ENCODE results near the gene TFF2. TPM values are rescaled to one million over a fixed set of nuclear protein-coding genes. Genes with fewer than 3 reads are reported as not detected.

The TFF2 gene
- total RNA-seq, 1 experiment from 2014 or later: 1.2 TPM

GRCh38 chr21:42307106-42307505 is 43.7 kb downstream of the TFF2 start:
- no peaks in the 10 kb centered on the region for H3K36me3 Mint-ChIP-seq (ENCODE audit: insufficient read depth, unreplicated experiment)
- Histone ChIP-seq H3K9me3 (no peaks in the 10 kb centered on the region), H3K4me1 (no peaks in the 10 kb centered on the region), H3K4me3 (ENCODE audit: low read depth, low read length) (no peak overlapping the region), H3K27me3 (replicated peaks; ENCODE audit: control insufficient read depth, insufficient read depth, low read length) (no peaks in the 10 kb centered on the region), H3K36me3 (ENCODE audit: control insufficient read depth, insufficient read depth, low read length) (no peaks in the 10 kb centered on the region; the same call in 1 of the 2 replicates)
- CTCF ChIA-PET: no interaction called here
- DNase-seq: no peak
- POLR2A ChIA-PET: no interaction called here
- no peak overlapping the region for H3K4me3 Mint-ChIP-seq (ENCODE audit: unreplicated experiment)
- TF ChIP-seq, protein P1, sequence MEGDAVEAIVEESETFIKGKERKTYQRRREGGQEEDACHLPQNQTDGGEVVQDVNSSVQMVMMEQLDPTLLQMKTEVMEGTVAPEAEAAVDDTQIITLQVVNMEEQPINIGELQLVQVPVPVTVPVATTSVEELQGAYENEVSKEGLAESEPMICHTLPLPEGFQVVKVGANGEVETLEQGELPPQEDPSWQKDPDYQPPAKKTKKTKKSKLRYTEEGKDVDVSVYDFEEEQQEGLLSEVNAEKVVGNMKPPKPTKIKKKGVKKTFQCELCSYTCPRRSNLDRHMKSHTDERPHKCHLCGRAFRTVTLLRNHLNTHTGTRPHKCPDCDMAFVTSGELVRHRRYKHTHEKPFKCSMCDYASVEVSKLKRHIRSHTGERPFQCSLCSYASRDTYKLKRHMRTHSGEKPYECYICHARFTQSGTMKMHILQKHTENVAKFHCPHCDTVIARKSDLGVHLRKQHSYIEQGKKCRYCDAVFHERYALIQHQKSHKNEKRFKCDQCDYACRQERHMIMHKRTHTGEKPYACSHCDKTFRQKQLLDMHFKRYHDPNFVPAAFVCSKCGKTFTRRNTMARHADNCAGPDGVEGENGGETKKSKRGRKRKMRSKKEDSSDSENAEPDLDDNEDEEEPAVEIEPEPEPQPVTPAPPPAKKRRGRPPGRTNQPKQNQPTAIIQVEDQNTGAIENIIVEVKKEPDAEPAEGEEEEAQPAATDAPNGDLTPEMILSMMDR (IDR thresholded peaks at IDR 0.05; ENCODE audit: insufficient read depth in 1 of 2, low read depth in 1 of 2, low read length in 1 of 2, severe bottlenecking in 1 of 2, unreplicated experiment in 1 of 2): no peak
- no peak overlapping the region for H3K27ac Mint-ChIP-seq (ENCODE audit: unreplicated experiment)
- intact Hi-C loops (cut with micrococcal nuclease; ENCODE audit: unreplicated experiment): no loop called here
- H3K4me1 Mint-ChIP-seq (ENCODE audit: low read depth, unreplicated experiment): no peaks in the 10 kb centered on the region
- BruUV-seq (replicated peaks): no TSS peak
- no peaks in the 10 kb centered on the region for H3K9me3 Mint-ChIP-seq (ENCODE audit: unreplicated experiment)
- H3K27me3 Mint-ChIP-seq (ENCODE audit: insufficient read depth, unreplicated experiment): peaks cover 3% of the 10 kb centered on the region

DNA sequence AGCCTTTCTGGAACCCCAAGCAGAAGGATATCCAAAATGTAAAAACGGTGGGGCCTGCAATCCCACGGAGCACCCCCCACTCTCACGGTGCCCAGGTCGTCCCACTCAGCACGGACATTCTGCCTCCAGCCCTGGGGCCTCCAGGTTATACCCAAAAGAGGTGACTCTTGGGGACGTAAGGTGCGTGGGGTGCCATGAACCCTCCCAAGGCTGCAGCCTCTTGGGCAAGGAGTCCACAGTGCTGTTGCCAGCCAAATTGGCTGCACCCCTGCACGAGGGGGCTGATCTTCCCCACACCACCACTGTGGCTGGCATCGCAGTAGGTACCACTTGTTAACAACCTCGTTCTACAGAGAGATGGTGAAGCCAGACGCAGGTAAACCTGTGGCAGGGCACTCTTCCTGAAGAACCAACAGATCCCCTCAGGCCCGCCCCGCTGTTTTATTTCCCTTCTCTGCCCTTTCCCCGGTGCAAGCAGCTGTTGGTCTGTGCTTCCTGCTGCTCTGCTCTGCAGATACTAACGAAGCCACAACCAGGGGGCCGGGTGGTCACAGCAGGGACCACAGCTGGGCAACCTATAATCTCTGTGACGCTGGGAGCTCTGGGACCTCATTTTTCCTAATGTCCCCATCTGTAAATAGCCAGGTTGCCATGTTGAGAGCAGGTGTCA is 44.3 kb downstream of the TFF2 start:
- Histone ChIP-seq H3K4me1 (no peaks in the 10 kb centered on the region), H3K4me3 (ENCODE audit: low read depth, low read length) (no peak overlapping the region), H3K36me3 (ENCODE audit: control insufficient read depth, insufficient read depth, low read length) (no peaks in the 10 kb centered on the region; the same call in 1 of the 2 replicates), H3K9me3 (no peaks in the 10 kb centered on the region), H3K27me3 (replicated peaks; ENCODE audit: control insufficient read depth, insufficient read depth, low read length) (no peaks in the 10 kb centered on the region)
- Mint-ChIP-seq H3K4me1 (ENCODE audit: low read depth, unreplicated experiment) (no peaks in the 10 kb centered on the region), H3K4me3 (ENCODE audit: unreplicated experiment) (no peak overlapping the region), H3K27me3 (ENCODE audit: insufficient read depth, unreplicated experiment) (peaks cover 3% of the 10 kb centered on the region), H3K36me3 (ENCODE audit: insufficient read depth, unreplicated experiment) (no peaks in the 10 kb centered on the region), H3K27ac (ENCODE audit: unreplicated experiment) (no peak overlapping the region), H3K9me3 (ENCODE audit: unreplicated experiment) (no peaks in the 10 kb centered on the region)
- POLR2A ChIA-PET: no interaction called here
- intact Hi-C loops (cut with micrococcal nuclease; ENCODE audit: unreplicated experiment): no loop called here
- BruUV-seq (replicated peaks): no TSS peak
- CTCF ChIA-PET: no interaction called here
- TF ChIP-seq, protein P1 (IDR thresholded peaks at IDR 0.05; ENCODE audit: insufficient read depth in 1 of 2, low read depth in 1 of 2, low read length in 1 of 2, severe bottlenecking in 1 of 2, unreplicated experiment in 1 of 2): no peak
- DNase-seq: peak in 1 of 2 experiments; percentile 14

DNA sequence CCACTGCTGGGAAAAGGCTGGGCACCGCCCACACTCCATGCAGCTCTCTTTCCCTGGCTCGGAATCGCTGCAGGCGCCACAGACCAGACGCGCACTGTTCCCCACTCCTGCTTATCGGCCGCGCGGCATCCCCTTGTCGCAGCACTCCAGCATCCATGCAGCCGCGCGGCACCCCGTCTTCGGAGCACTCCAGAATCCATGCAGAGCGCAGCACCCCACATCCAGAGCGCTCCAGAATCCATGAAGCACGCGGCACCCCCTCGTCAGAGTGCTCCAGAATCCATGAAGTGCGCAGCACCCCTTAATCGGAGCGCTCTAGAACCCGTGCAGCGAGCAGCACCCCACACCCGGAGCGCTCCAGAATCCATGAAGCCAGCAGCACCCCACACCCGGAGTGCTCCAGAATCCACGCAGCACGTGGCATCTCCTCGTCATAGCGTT is 45.1 kb downstream of the TFF2 start:
- Mint-ChIP-seq H3K27me3 (ENCODE audit: insufficient read depth, unreplicated experiment) (peaks cover 3% of the 10 kb centered on the region), H3K36me3 (ENCODE audit: insufficient read depth, unreplicated experiment) (no peaks in the 10 kb centered on the region), H3K9me3 (ENCODE audit: unreplicated experiment) (no peaks in the 10 kb centered on the region), H3K4me3 (ENCODE audit: unreplicated experiment) (no peak overlapping the region), H3K27ac (ENCODE audit: unreplicated experiment) (no peak overlapping the region), H3K4me1 (ENCODE audit: low read depth, unreplicated experiment) (no peaks in the 10 kb centered on the region)
- H3K27me3 ChIP-seq (replicated peaks; ENCODE audit: control insufficient read depth, insufficient read depth, low read length): no peaks in the 10 kb centered on the region
- BruUV-seq (replicated peaks): no TSS peak
- intact Hi-C loops (cut with micrococcal nuclease; ENCODE audit: unreplicated experiment): no loop called here
- POLR2A ChIA-PET: no interaction called here
- DNase-seq: peak in 1 of 2 experiments; percentile 9
- TF ChIP-seq, protein P1 (IDR thresholded peaks at IDR 0.05; ENCODE audit: insufficient read depth in 1 of 2, low read depth in 1 of 2, low read length in 1 of 2, severe bottlenecking in 1 of 2, unreplicated experiment in 1 of 2): no peak
- no peaks in the 10 kb centered on the region; the same call in 1 of the 2 replicates for H3K36me3 ChIP-seq (ENCODE audit: control insufficient read depth, insufficient read depth, low read length)
- CTCF ChIA-PET: no interaction called here
- H3K9me3 ChIP-seq: no peaks in the 10 kb centered on the region
- no peak overlapping the region for H3K4me3 ChIP-seq (ENCODE audit: low read depth, low read length)
- H3K4me1 ChIP-seq: no peaks in the 10 kb centered on the region

Measured in Caco-2 (cell line).